Embryonic facial prominence (tissue), 1 donor: ENCODE data around the gene GLS2.
A peak's percentile ranks its signal among the peaks of the same experiment; 100 is the strongest.
"Not testable (repeated sequence)": the region's sequence is repeated elsewhere in the genome, so short reads cannot be mapped to it uniquely, and the experiment has no call there.

Experiments
- DNase-seq: peaks from one replicate; pipeline ENCODE4 v3.0.0-alpha.2; 2016; ENCODE audit errors: extremely low spot score

The GLS2 gene

DNA sequence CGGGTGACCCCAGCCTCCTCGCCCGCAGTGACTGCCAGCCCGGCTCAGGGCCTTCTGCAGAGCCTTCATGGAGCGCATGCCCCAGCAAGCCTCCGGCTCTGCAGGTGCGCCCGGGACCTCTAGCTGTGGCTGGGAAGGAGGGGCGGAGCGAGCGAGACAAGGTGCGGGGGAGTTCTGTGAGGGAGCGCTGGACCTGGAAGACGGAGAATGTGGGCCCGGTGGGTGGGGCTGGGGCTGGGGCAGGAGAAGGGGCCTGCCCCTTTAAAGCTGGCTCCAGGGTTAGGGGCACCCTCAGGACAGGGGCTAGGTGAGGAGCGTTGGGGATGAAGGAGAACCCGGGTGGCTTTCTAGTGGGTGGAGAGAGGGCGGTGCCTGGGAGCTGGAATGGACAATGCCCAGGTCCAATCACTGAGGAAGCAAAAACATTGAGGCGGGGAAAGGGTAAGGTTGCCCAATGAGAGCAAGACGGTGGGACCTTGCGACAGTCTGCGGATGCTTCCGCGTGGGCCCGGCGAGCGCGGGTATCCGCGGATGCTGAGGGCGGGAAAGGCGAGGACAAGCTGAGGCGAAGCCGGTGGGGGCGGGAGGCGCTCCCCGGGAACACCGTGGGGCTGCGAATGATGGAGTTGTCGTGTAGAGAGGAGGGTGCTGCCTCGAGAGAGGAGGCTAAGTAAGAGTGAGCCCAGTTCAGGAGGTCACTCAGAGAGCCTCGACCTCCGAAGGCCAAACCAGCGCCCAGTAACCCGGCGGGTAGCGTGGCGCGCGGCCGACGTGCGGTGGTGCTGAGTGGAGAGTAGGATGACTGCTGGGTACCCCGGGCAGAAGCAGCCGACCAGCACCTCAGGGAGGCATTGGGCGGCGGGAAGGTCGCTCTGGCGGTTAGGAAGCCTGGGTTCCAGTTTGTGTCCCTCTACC is at the start of gene GLS2:
GLS2 (minus strand) TSS at position 121 of the 915 bp plus-strand sequence; CDS start at position 78, 43 bp downstream.
- DNase-seq = no peak

DNA sequence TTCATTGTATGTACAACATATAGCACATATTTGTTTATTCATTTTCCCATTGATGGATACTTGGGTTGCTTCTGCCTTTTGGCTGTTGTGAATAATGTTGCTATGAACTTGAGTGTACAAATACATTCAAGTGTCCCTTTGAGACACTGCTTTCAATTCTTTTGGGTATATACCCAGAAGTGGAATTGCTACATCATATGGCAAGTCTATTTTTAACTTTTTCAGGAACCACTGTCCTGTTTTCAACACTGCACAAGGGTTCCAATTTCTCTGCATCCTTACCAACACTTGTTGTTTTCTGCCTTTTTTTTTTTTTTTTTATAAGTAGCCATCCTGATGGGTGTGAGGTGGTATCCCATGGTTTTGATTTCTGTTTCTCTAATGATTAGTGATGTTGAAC is 49.6 kb upstream of the GLS2 start:
- DNase-seq = no peak

DNA sequence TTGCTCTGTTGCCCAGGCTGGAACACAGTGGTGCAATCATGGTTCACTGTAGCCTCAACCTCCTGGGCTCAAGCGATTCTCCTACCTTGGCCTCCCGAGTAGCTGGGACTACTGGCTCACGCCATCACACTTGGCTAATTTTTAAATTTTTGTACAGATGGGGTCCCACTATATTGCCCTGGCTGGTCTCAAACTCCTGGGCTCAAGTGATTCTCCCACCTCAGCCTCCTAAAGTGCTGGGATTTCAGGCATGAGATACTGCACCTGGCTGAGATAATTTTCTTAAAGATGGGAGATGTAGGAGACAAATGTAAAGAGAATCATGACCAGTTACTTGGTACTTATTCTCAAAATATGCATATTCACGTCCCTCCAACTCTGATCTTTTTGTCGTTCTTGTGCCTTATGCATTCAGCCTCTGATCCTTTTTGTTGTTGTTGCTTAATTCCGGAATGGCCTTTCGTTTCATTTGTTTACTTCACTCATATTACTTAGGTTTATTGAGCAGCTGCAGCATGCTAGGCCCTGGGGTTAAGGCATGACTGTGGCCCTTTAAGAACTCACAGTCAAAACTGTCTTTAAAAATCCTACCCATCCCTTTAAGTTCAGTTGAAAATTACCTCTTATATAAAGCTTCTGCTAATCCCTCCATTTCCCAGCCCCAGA is 42.6 kb upstream of the GLS2 start:
- DNase-seq = no peak

DNA sequence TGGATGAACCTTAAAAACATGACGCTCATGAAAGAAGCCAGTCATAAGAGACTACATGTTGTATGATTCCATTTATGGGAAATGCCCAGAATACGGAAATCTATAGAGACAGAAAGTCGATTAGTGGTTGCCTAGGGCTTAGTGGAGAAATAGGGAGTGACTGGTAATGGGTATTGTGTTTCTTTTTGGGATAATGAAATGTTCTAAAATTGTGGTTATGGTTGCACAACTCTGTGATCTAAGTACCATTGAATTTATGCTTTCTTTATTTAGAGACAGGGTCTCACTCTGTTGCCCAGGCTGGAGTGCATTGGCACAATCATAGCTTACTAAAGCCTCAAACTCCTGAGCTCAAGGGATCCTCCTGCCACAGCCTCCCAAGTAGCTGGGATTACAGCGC is 41.7 kb upstream of the GLS2 start:
- no peak for DNase-seq

GRCh38 chr12:56528846-56529245 is 40.9 kb upstream of the GLS2 start:
- DNase-seq = no peak

DNA sequence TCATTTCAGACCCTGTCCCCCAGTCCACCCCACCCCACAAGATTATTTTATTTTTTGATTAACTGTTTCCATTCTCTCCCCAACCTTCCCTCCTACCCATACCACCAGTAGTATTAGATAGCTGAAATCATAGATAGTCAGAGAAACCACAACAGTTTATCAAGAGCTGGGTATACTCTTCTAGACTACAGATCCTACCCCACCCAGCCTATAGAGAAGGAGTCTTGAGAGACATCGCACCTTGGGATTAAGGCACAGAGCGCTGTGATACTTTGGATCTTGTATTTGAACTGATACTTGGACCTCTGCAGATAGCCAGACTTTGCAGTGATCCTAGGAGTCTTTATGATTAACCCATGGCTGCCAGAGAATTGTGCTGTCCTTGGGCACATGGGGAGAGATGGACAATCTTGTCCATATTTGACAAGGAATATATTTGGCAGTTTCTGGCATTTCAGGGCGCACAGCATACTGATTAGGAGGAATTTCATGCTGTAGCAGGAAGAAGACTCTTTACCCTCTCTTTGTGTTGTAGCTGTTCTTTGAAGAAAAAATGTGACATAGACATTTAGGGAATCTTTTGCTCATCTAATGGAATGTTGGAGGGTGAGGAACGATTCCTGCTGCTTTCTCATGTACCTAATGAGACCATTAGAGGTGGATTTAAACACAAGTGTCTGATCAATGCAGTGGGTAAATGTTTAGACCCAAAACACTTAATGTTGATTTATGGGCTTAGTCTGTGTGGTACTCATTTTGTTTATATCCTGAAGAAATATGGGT is 34.6 kb upstream of the GLS2 start:
- no peak for DNase-seq

DNA sequence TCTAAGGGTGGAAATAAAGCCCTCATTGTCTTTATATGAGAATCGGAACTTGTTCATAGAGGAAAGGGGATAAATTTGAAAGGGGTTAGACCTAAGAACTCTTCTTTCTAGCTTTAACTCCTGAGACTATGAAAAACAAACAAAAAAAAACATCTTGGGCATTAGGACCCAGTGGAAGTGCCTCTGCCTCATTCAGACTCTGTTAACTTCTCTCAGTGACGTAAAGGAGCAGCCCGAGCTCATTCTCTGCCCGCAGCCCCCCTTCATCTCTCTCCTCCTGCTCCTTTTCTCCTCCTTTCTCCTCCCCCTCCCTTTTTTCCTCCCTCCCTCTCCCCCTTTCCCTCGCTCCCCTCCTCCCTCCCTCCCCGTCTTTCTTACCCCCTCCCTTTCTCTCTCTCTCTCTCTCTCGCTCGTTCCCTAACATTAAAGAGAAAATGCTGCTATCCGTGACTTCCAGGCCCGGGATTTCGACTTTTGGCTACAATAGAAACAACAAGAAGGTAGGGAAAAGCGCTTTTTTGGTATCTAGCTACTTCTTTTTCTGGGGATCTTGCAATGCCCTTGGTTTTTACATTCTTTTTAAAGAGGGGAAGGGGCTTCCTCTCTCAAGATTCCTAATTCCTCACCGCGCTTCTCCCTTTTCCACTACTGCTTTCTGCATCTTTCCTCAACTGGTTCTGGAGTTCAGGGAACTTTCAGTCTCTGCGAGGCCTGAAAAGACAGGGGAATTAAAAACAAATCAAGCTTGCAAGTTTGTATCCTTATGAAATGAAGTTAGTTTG is 33.8 kb upstream of the GLS2 start, which contains the start of gene RBMS2:
RBMS2 (plus strand) TSS at position 231 of the 782 bp plus-strand sequence; CDS start at position 435, 204 bp downstream.
- DNase-seq = peak; percentile 98

DNA sequence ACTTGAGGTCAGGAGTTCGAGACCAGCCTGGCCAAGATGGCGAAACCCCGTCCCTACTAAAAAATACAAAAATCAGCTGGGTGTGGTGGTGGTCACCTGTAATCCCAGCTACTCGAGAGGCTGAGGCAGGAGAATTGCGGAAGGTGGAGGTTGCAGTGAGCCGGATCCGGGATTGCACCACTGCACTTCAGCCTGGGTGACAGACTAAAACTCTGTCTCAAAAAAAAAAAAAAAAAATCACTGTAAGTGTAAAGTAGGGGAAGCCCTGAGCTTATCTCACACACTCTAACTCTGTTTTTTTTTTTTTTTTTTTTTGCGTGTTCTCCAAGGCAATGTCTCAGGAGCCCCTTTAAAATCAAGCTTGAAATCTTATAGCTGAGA is 33.2 kb upstream of the GLS2 start:
- DNase-seq = no peak

GRCh38 chr12:56520506-56520905 is 32.5 kb upstream of the GLS2 start:
- DNase-seq = no peak

DNA sequence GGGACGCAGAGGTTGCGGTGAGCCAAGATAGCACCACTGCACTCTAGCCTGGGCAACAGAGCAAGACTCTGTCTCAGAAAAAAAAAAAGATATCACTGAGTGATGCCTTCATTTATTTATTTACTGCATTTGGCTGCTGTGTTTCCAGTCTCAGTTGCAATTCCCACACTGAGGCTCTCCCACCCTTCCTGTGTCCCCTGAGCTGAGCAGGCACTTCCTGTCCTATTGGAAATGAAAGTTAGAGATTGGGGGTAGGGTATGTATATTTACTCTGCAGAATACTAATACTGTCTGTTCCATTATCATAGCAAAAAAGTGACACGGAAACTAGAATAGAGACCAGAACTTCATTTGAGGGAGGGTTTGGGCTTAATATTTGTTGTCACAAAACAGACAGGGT is 32.1 kb upstream of the GLS2 start:
- DNase-seq = no peak

DNA sequence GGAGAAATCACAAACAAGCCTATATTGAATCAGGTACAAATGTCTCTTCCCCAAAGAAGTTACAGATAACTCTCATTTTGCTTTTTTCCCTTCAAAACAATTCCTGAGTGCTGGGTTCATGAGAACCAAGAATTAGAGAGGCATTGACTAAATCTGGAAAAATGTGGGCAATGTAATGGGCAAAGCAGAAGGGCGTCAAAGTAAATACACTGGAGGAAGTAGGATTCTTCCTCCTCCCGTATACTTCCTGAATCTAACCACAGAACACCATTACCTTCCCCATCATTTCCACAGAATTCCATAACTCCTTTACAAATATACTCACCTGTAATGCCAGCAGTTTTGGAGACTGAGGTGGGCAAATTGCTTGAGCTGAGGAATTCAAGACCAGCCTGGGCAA is 30.6 kb upstream of the GLS2 start:
- no peak for DNase-seq

GRCh38 chr12:56517854-56518253 is 29.9 kb upstream of the GLS2 start:
- no peak for DNase-seq

DNA sequence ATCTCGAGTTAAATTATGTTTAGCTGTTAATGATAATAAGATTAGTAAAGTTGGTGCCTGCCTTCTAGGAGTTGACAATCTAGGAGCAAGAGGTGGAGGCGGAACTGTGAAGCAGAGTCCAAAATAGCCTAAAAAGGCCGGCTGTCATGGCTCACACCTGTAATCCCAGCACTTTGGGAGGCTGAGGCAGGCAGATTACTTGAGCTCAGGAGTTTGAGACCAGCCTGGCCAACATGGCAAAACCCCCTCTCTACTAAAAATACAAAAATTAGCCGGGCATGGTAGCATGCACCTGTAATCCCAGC is 26.0 kb upstream of the GLS2 start:
- DNase-seq = not testable (repeated sequence)

DNA sequence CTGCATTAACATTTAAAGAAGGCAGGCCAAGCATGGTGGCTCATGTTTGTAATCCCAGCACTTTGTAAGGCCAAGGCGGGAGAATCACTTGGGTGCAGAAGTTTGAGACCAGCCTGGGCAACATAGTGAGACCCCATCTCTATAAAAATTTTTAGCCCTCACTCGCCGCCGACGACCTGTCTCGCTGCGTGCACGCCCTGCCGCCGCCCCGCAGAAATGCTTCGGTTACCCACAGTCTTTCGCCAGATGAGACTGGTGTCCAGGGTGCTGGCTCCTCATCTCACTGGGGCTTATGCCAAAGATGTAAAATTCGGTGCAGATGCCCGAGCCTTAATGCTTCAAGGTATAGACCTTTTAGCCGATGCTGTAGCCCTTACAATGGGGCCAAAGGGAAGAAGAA is 22.8 kb upstream of the GLS2 start:
- no peak for DNase-seq

GRCh38 chr12:56499879-56500278 is 11.9 kb upstream of the GLS2 start:
- not testable (repeated sequence) for DNase-seq

DNA sequence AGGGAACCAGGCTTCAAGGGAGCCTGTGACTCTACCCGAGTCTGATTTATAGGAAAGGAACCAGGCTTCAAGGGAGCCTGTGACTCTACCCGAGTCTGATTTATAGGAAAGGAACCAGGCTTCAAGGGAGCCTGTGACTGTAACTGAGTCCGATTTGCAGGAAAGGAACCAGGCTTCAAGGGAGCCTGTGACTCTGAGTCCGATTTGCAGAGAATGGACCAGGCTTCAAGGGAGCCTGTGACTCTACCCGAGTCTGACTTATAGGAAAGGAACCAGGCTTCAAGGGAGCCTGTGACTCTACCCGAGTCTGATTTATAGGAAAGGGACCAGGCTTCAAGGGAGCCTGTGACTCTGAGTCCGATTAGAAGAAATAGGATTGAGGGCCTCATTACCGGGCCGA is 11.5 kb upstream of the GLS2 start:
- not testable (repeated sequence) for DNase-seq

DNA sequence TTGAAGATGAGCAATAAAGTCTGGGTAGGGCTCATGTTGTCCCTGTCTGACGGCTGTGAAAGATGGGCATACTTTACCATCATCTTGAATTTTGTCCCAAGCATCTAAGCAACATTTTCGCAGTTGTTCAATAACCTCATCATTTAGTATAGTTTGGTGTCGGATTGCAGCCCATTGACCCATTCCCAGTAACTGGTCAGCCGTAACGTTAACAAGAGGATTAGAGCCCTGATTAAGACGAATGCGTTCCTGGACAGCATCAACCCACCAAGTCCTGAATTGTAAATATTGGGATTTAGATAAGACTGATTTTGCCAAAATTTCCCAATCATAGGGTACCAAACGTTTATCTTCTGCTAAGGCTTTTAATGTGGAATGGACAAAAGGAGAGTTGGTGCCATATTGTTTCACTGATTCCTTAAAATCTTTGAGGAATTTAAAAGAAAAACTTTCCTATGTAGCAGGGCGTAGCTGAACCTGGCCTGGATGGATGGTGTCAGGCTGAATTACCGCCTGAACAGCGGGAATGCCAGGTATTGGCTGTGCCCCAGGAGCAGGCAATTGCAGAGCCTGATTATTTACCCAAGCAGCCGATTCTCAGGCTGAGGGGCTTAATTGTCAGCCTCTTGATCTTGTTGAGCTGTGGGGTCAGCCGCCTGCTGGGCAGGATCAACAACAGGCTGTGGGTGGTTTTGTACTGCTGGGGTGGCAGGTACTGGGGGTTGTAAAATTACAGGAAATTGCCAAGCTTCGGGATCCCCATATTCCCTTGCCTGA is 10.4 kb upstream of the GLS2 start:
- not testable (repeated sequence) for DNase-seq

DNA sequence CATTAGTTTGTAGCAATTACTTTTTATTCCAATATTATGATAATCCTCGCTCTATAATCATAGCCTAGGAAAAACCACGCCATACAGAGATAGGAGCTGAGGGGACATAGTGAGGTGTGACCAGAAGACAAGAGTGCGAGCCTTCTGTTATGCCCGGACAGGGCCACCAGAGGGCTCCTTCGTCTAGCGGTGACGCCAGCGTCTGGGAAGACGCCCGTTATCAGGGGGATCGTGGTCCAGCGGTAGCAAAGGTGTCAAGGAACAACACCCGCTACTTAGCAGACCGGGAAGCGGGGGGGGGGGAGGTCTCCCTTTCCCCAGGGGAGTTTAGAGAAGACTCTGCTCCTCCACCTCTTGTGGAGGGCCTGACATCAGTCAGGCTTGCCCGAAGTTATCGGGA is 8.7 kb upstream of the GLS2 start:
- DNase-seq = not testable (repeated sequence)

- DNase-seq = not testable (repeated sequence)
Observed at GRCh38 chr12:56494481-56494880, 6.5 kb upstream of the GLS2 start.

GRCh38 chr12:56494106-56494415 is 6.1 kb upstream of the GLS2 start:
- DNase-seq = not testable (repeated sequence)
